ENCODE data around the gene SLC27A3. TPM values are rescaled to one million over a fixed set of nuclear protein-coding genes. Genes with fewer than 3 reads are reported as not detected.
A peak's percentile ranks its signal among the peaks of the same experiment; 100 is the strongest.
"Not testable (repeated sequence)": the region's sequence is repeated elsewhere in the genome, so short reads cannot be mapped to it uniquely, and the experiment has no call there.

The SLC27A3 gene
- total RNA-seq, 1 experiment from 2014 or later, result 11.1 TPM

GRCh38 chr1:153778824-153779519 lies 3.8 kb downstream of the SLC27A3 start:
- BruUV-seq (replicated peaks), result no TSS peak
- CTCF ChIA-PET, result interaction anchor here (0.8 to 1.2 kb wide), 3 partner anchors 10 to 18 kb away, joined by 3 read pairs; no protein-coding TSS in a partner anchor
- intact Hi-C loops (cut with micrococcal nuclease), result no loop called here
- Mint-ChIP-seq H3K27me3 (ENCODE audit: insufficient read depth, unreplicated experiment) (no peaks in the 10 kb centered on the region), H3K27ac (ENCODE audit: low read depth, unreplicated experiment) (no peak overlapping the region), H3K36me3 (ENCODE audit: insufficient read depth, unreplicated experiment) (peaks cover 19% of the 10 kb centered on the region), H3K4me1 (ENCODE audit: insufficient read depth, unreplicated experiment) (peaks cover 39% of the 10 kb centered on the region), H3K9me3 (ENCODE audit: unreplicated experiment) (no peaks in the 10 kb centered on the region), H3K4me3 (ENCODE audit: unreplicated experiment) (no peak overlapping the region)
- no peak for TF ChIP-seq CTCF (IDR thresholded peaks at IDR 0.05; ENCODE audit: unreplicated experiment)
- DNase-seq (ENCODE audit: unreplicated experiment), result no peak
- POLR2A ChIA-PET, result interaction anchor here (0.7 to 6.1 kb wide), 3 partner anchors 10 to 212 kb away, joined by 3 to 37 read pairs (median 12); partner anchors contain the start of genes CREB3L4 and RPS27

GRCh38 chr1:153779781-153780541 lies 4.8 kb downstream of the SLC27A3 start:
- DNase-seq (ENCODE audit: unreplicated experiment), result no peak
- no peaks in the 10 kb centered on the region for H3K27me3 Mint-ChIP-seq (ENCODE audit: insufficient read depth, unreplicated experiment)
- intact Hi-C loops (cut with micrococcal nuclease), result no loop called here
- no peak overlapping the region for H3K4me3 Mint-ChIP-seq (ENCODE audit: unreplicated experiment)
- POLR2A ChIA-PET, result interaction anchor here (0.7 to 6.1 kb wide), 6 partner anchors 167 to 1346 kb away, joined by 3 to 37 read pairs (median 3); partner anchors contain the start of genes CREB3L4, RPS27, S100A16 and SLC39A1
- H3K4me1 Mint-ChIP-seq (ENCODE audit: insufficient read depth, unreplicated experiment), result peaks cover 29% of the 10 kb centered on the region
- BruUV-seq (replicated peaks), result no TSS peak
- H3K36me3 Mint-ChIP-seq (ENCODE audit: insufficient read depth, unreplicated experiment), result peaks cover 15% of the 10 kb centered on the region
- TF ChIP-seq CTCF (IDR thresholded peaks at IDR 0.05; ENCODE audit: unreplicated experiment), result no peak
- no peak overlapping the region for H3K27ac Mint-ChIP-seq (ENCODE audit: low read depth, unreplicated experiment)
- H3K9me3 Mint-ChIP-seq (ENCODE audit: unreplicated experiment), result no peaks in the 10 kb centered on the region
- CTCF ChIA-PET, result interaction anchor here (0.7 to 1.5 kb wide), 6 partner anchors 11 to 207 kb away, joined by 3 to 6 read pairs (median 4); no protein-coding TSS in a partner anchor

GRCh38 chr1:153780551-153780950 lies 5.3 kb downstream of the SLC27A3 start:
- no peak for TF ChIP-seq CTCF (IDR thresholded peaks at IDR 0.05; ENCODE audit: unreplicated experiment)
- POLR2A ChIA-PET, result interaction anchor here (0.7 to 6.1 kb wide), 6 partner anchors 168 to 1345 kb away, joined by 3 to 37 read pairs (median 3); partner anchors contain the start of genes CREB3L4, RPS27, S100A16 and SLC39A1
- CTCF ChIA-PET, result interaction anchor here (0.7 to 1.5 kb wide), 6 partner anchors 10 to 206 kb away, joined by 3 to 6 read pairs (median 4); no protein-coding TSS in a partner anchor
- intact Hi-C loops (cut with micrococcal nuclease), result no loop called here
- H3K4me3 Mint-ChIP-seq (ENCODE audit: unreplicated experiment), result no peak overlapping the region
- DNase-seq (ENCODE audit: unreplicated experiment), result no peak
- no TSS peak for BruUV-seq (replicated peaks)
- H3K36me3 Mint-ChIP-seq (ENCODE audit: insufficient read depth, unreplicated experiment), result peaks cover 12% of the 10 kb centered on the region
- no peaks in the 10 kb centered on the region for H3K27me3 Mint-ChIP-seq (ENCODE audit: insufficient read depth, unreplicated experiment)
- H3K27ac Mint-ChIP-seq (ENCODE audit: low read depth, unreplicated experiment), result no peak overlapping the region
- peaks cover 28% of the 10 kb centered on the region for H3K4me1 Mint-ChIP-seq (ENCODE audit: insufficient read depth, unreplicated experiment)
- no peaks in the 10 kb centered on the region for H3K9me3 Mint-ChIP-seq (ENCODE audit: unreplicated experiment)

GRCh38 chr1:153782648-153783047 lies 7.4 kb downstream of the SLC27A3 start:
- ChIA-PET POLR2A (interaction anchor here (0.9 to 6.1 kb wide), 4 partner anchors 141 to 202 kb away, joined by 4 to 37 read pairs (median 6); partner anchors contain the start of genes CREB3L4 and GATAD2B), CTCF (interaction anchor here (0.7 to 1.3 kb wide), 2 partner anchors 37 to 191 kb away, joined by 3 read pairs; no protein-coding TSS in a partner anchor)
- DNase-seq (ENCODE audit: unreplicated experiment); BruUV-seq (replicated peaks); H3K9me3 Mint-ChIP-seq (ENCODE audit: unreplicated experiment); H3K27me3 Mint-ChIP-seq (ENCODE audit: insufficient read depth, unreplicated experiment); intact Hi-C loops (cut with micrococcal nuclease): not testable (repeated sequence)
- Mint-ChIP-seq H3K4me3 (ENCODE audit: unreplicated experiment) (peak overlapping the region; percentile 94), H3K4me1 (ENCODE audit: insufficient read depth, unreplicated experiment) (peaks cover 12% of the 10 kb centered on the region), H3K36me3 (ENCODE audit: insufficient read depth, unreplicated experiment) (peaks cover 12% of the 10 kb centered on the region), H3K27ac (ENCODE audit: low read depth, unreplicated experiment) (peak overlapping the region; percentile 84)
